Smooth muscle cell (in vitro differentiated cells): ENCODE measurements around the gene APOL4. TPM values are rescaled to one million over a fixed set of nuclear protein-coding genes. Genes with fewer than 3 reads are reported as not detected.
"Not testable (repeated sequence)": the region's sequence is repeated elsewhere in the genome, so short reads cannot be mapped to it uniquely, and the experiment has no call there.

Experiments
- DNase-seq: peaks from one replicate; lab custom pipeline; 2025; ENCODE audit not compliant: unreplicated experiment; lab: John Stamatoyannopoulos, UW
- H2AFZ ChIP-seq: fragments of 200-600 bp; sonication (generic); 2 replicates; pipeline ENCODE4 v1.6.0; 2016; ENCODE audit warnings: antibody characterized with exemption, low read depth, mild to moderate bottlenecking
- H3F3A ChIP-seq: fragments of 200-600 bp; sonication (generic); 2 replicates; pipeline ENCODE4 v1.6.0; 2017; ENCODE audit warnings: antibody characterized with exemption, low read depth
- H3K27ac ChIP-seq: fragments of 200-600 bp; sonication (generic); 2 replicates; pipeline ENCODE4 v1.5.1; 2016; ENCODE audit warnings: low read depth, mild to moderate bottlenecking
- H3K27me3 ChIP-seq: fragments of 200-600 bp; sonication (generic); 2 replicates; pipeline ENCODE4 v1.6.1; 2016; ENCODE audit warnings: low read depth, mild to moderate bottlenecking
- H3K36me3 ChIP-seq: fragments of 200-600 bp; sonication (generic); 2 replicates; pipeline ENCODE4 v1.5.1; 2016; ENCODE audit warnings: low read depth
- H3K4me1 ChIP-seq: fragments of 200-600 bp; sonication (generic); 2 replicates; pipeline ENCODE4 v1.5.1; 2016; ENCODE audit warnings: low read depth
- H3K4me2 ChIP-seq: fragments of 200-600 bp; sonication (generic); 2 replicates; pipeline ENCODE4 v1.6.0; 2016; ENCODE audit warnings: mild to moderate bottlenecking
- H3K4me3 ChIP-seq: fragments of 200-600 bp; sonication (generic); 2 replicates; pipeline ENCODE4 v1.5.1; 2016; ENCODE audit warnings: mild to moderate bottlenecking
- H3K79me2 ChIP-seq: fragments of 200-600 bp; sonication (generic); 2 replicates; pipeline ENCODE4 v1.6.0; 2016; ENCODE audit warnings: low read depth, mild to moderate bottlenecking
- H3K9ac ChIP-seq: fragments of 200-600 bp; sonication (generic); 2 replicates; pipeline ENCODE4 v1.6.0; 2016; ENCODE audit warnings: low read depth
- H3K9me3 ChIP-seq: fragments of 200-600 bp; sonication (generic); replicated peaks from 2 replicates; pipeline ENCODE4 v1.5.1; 2016; ENCODE audit warnings: low read depth
- H4K20me1 ChIP-seq: fragments of 200-600 bp; sonication (generic); 2 replicates; pipeline ENCODE4 v1.6.0; 2016; ENCODE audit warnings: low read depth
- CTCF ChIP-seq: fragments of 200-600 bp; sonication (generic); IDR thresholded peaks from 2 replicates; pipeline ENCODE4 v1.5.1; 2017; ENCODE audit warnings: borderline replicate concordance, mild to moderate bottlenecking, antibody characterized with exemption; ENCODE audit not compliant: insufficient read depth, poor library complexity, severe bottlenecking
- WGBS: methylation state at CpG from one replicate; pipeline ENCODE4 v1.1.7; 2016; ENCODE audit warnings: low lambda C conversion rate; 5-methylcytosine and 5-hydroxymethylcytosine counted together
- polyA plus RNA-seq: library from polyadenylated mRNA; unstranded; fragments of >200 nt; fragmentation: Nextera tagmentation; extraction: Ambion mirVana; gene quantifications from 2 replicates; pipeline ENCODE4 v1.2.1, GENCODE V29; 2016
- total RNA-seq: library from RNA; depleted of rRNA; stranded (reverse); fragments of >200 nt; gene quantifications from 2 replicates; pipeline ENCODE4 v1.2.3, GENCODE V29; 2014

Gene APOL4
- total and polyA plus RNA-seq, 2 experiments from 2014 or later: 0.40 TPM; not detected in 1

GRCh38 chr22:36211237-36211861 is 9.7 kb upstream of the APOL4 start:
- no peaks in the 10 kb centered on the region for H4K20me1 ChIP-seq
- no peaks in the 10 kb centered on the region for H3K79me2 ChIP-seq
- H3K4me1 ChIP-seq: no peaks in the 10 kb centered on the region
- 89% methylated on average over 4 of the region's 4 CpGs for WGBS
- no peak for TF ChIP-seq CTCF
- no peaks in the 10 kb centered on the region for H3K36me3 ChIP-seq
- H3K4me2 ChIP-seq: no peak overlapping the region
- H2AFZ ChIP-seq: no peak overlapping the region
- no peak overlapping the region for H3K9ac ChIP-seq
- no peak overlapping the region for H3K27ac ChIP-seq
- H3K4me3 ChIP-seq: no peak overlapping the region
- no peak for DNase-seq
- no peaks in the 10 kb centered on the region for H3K9me3 ChIP-seq
- no peaks in the 10 kb centered on the region for H3K27me3 ChIP-seq
- H3F3A ChIP-seq: no peaks in the 10 kb centered on the region

- no peak for DNase-seq
- H2AFZ ChIP-seq: no peak overlapping the region
- H3K4me3 ChIP-seq: no peak overlapping the region
- H3K4me2 ChIP-seq: no peak overlapping the region
- no peaks in the 10 kb centered on the region for H3K79me2 ChIP-seq
- TF ChIP-seq CTCF: no peak
- no peak overlapping the region for H3K9ac ChIP-seq
- no peaks in the 10 kb centered on the region for H3K27me3 ChIP-seq
- no peaks in the 10 kb centered on the region for H3K36me3 ChIP-seq
- H3K27ac ChIP-seq: no peak overlapping the region
- H3F3A ChIP-seq: no peaks in the 10 kb centered on the region
- H3K4me1 ChIP-seq: no peaks in the 10 kb centered on the region
- WGBS: 99% methylated on average over 3 of the region's 3 CpGs
- H4K20me1 ChIP-seq: no peaks in the 10 kb centered on the region
- H3K9me3 ChIP-seq: no peaks in the 10 kb centered on the region
Observed at GRCh38 chr22:36210224-36210623, 8.6 kb upstream of the APOL4 start.

DNA sequence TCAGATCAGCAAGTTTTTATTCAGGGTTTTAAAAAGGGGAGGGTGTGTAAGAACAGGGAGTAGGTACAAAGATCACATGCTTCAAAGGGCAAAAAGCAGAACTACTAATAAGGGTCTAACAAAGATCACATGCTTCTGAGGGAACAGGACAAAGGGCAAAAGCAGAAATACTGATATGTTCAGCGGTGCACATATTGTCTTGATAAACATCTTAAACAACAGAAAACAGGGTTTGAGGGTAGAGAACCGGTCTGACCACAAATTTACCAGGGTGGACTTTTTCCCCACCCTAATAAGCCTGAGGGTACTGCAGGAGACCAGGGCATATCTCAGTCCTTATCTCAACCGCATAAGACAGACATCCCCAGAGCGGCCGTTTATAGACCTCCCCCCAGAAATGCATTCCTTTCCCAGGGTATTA is 7.9 kb upstream of the APOL4 start:
- H3F3A ChIP-seq, H2AFZ ChIP-seq, H4K20me1 ChIP-seq, H3K27me3 ChIP-seq, H3K4me2 ChIP-seq, H3K27ac ChIP-seq, H3K9ac ChIP-seq, H3K36me3 ChIP-seq, H3K79me2 ChIP-seq, H3K4me3 ChIP-seq, H3K4me1 ChIP-seq, H3K9me3 ChIP-seq, DNase-seq: not testable (repeated sequence)
- 85% methylated on average over 5 of the region's 5 CpGs for WGBS

DNA sequence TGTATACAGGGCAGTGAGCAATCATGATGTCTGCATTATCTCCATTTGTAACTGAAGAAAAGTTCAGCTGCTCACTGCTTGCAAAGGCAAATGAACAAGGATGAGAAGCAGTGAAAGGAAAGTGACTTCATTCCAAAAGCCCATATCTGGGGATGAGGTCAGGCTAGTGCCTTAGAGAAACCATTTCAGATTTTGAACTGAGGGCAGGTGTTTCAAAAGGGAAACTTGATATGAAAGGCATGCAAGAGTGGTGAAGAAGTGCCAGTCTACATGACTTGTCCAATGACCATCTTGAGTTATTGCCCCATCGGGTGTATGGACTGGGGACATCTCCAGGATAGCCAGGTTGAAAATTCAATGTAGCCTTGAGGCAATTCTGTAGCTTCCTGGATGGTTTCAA is 7.3 kb upstream of the APOL4 start:
- Histone ChIP-seq H3K36me3 (no peaks in the 10 kb centered on the region), H3K79me2 (no peaks in the 10 kb centered on the region), H3K4me3 (no peak overlapping the region), H3K27ac (no peak overlapping the region), H3K9me3 (no peaks in the 10 kb centered on the region), H2AFZ (no peak overlapping the region), H3K9ac (no peak overlapping the region), H3F3A (no peaks in the 10 kb centered on the region), H3K4me1 (no peaks in the 10 kb centered on the region), H3K27me3 (no peaks in the 10 kb centered on the region), H3K4me2 (no peak overlapping the region), H4K20me1 (no peaks in the 10 kb centered on the region)
- no peak for DNase-seq
- no peak for TF ChIP-seq CTCF
- WGBS: 93% methylated on average over 1 of the region's 1 CpG
